Measurements from ENCODE around the gene EXOC3L1.

EXOC3L1 gene

GRCh38 chr16:67216612-67217490 is 26.9 kb upstream of the EXOC3L1 start:
- DNase-seq, result no peak

DNA sequence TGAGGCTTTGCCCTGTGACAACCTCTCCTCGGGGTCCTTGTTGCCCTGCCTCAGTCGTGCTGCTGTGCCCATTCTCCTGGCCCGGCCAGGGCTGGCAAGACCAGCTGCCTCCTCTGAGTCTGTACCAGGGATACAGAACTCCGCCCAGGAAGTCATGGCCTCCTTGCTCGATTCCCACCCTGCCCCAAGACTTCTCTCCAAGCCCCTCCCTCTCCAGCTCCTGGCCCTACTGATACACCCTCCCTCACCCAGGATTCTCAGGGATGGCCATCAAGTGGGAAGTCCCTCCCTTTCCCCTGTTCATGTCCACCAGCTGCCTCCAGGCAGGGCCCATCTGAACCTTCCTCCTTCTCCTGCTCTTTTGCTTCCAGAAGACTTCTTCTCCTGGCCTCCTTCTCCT is 25.8 kb upstream of the EXOC3L1 start:
- DNase-seq, result no peak

- no peak for DNase-seq
These were observed 23.5 kb upstream of the EXOC3L1 start for GRCh38 chr16:67213197-67214019.

GRCh38 chr16:67212766-67213165 is 22.8 kb upstream of the EXOC3L1 start:
- DNase-seq, result no peak

- no peak for DNase-seq
These were observed 21.7 kb upstream of the EXOC3L1 start for GRCh38 chr16:67211674-67212073.

DNA sequence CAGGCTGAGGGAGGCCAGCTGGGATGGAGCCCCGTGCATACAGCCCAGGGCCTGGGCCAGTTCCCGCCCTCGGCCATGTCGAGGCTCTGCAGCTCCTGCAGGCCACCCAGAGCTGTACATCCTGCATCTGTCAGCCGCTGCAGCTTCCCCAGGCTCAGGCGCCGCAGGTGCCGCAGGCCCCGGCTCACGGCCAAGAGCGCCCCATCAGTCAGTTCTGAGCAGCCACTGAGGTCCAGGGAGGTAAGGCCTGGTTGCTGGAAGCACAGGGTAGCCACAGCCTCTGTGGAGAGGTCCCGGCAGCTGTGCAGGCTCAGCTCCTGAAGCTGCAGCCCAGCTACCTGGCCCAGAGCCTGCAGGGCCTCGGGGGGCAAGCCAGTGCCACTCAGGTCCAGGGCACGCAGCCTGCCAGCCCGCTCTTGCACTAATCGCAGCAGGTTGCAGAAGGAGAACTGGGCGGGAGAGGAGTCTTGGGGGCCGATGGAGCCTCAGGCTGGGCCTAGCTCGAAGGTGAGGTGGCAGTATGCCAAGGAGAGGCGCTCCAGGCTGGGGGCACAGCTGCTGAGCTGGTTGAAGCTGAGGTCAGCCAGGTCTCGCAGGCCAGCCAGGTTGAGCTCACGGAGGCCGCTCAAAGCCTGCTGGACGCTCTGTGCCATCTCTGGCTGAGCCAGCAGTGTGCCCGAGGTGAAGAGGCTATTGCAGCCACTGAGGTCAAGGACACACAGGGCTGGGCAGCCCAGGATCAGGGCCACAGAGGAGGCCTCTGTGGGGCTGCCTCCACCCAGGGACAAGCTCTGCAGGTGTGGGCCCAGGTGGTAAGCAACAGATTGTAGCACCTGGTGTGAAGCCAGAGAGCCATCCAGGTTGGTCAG is 20.4 kb upstream of the EXOC3L1 start:
- DNase-seq, result no peak

DNA sequence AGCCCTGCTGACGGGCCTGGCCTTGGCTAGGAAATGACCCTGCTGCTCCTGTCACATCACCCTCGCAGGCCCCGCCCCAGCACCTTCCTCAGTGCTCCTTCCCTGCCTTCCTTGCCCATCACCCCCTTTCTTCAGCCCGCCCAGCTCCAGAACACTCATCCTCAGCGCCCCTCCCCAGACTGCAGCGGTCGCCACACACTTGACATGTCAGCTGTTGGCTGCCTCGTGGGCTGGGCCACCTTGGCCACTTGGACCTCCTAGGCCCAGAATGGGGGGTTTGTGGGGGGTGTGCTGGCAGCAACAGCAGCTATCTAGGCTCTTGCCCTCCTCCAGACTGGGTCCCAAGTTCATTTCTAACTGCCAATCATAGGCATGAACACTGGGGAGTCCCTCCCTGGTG is 19.6 kb upstream of the EXOC3L1 start:
- no peak for DNase-seq

- no peak for DNase-seq
These were observed 18.4 kb upstream of the EXOC3L1 start for GRCh38 chr16:67208154-67208896.

DNA sequence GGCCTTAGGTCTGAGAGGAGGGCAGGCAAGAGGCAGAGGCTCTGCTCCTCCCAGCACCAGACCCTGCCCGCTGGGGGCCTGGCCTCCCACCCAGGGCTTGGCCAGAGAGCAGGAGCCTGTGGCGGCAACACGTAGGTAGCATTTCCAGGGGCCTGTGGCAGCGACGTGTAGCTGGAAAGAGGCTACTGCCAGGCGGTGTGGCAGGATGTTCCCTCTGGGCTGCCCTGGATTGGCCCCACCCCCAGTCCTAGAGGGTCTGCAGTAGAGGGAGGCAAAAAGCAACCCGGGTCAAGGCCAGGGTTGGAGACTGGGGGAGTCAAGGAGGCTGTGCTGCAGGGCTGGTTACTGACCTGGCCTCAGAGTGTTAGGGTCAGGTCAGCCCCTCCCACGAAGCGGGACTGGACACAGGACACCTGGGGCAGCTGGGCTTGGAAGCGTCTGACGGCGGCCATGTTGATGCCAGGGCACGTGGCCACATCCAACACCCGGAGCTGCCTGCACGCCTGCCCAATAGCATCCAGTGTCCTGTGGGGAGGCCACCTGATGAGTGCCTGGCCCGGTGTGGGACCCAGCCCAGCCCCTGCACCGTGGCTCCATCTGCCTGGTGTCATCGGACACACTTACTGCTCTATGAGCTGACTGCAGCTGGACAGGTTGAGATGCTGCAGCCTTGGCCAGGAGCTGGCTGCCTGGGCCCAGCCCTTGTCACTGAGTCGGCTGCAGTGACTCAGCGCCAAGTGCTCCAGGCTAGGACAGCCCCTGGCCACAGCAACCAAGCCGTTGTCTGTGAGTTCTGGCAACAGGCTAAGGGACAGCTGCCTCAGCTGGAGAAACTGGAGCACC is 17.5 kb upstream of the EXOC3L1 start:
- DNase-seq, result no peak

DNA sequence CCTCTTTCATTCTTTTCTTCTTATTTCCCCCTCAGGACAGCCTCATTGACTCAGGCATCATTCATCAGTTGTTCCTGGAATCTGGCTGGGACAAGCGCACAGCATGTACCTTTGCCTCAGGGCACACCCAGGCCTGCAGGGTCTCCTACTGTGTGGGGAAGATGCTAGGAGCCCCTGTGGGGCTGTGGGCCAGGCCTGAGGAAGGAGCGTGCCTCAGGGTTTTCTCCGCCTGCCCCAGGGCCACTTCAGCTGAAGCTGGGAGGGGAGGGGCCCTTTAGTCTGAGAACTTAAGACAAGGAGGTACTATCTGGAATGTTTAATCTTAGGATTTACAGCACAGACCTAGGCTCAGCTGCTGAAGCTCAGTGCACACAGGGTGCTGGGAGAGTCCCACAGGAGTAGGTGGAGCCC is 16.9 kb upstream of the EXOC3L1 start:
- DNase-seq, result no peak

GRCh38 chr16:67206129-67206837 is 16.3 kb upstream of the EXOC3L1 start:
- no peak for DNase-seq

DNA sequence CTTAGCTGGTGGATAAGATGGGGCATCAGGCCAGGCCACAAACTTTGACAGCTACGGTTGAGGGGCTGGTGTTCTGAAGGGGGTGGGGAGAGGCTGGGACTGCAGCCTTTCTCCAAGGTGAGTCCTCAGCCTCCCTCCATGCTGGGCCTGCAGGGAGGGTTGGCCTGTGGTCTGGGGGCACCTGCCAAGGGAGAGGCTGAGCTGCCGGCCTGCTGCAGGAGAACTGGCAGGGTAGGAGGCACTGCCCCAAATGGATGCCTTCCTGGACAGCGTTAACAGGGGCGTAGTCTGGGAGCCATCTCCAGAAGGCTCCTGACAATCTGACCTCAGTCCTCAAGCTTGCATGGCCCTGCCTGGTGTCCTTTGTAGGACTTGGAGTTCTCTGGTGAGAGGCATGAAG is 14.1 kb upstream of the EXOC3L1 start:
- DNase-seq, result no peak

DNA sequence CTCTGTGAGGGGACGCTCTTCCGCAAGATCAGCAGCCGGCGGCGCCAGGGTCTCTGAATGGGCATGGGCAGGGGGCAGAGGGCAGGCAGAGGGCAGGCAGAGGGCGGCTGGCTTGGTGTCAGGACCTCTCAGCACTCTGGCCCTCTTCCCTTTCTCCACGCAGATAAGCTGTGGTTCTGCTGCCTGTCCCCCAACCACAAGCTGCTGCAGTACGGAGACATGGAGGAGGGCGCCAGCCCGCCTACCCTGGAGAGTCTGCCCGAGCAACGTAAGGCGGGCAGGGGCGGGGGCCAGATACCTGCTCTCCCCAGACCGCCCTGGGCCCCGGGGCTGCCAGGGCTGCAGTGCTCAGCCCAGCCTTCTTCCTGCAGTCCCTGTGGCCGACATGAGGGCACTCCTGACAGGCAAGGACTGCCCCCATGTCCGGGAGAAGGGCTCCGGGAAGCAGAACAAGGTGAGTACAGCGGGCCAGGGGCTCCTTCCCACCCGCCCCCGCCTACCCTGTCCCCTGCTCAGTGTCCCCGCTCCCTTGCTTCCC is 13.1 kb upstream of the EXOC3L1 start:
- DNase-seq, result no peak

- DNase-seq, result no peak
These were observed 12.5 kb upstream of the EXOC3L1 start for GRCh38 chr16:67202426-67202825.

DNA sequence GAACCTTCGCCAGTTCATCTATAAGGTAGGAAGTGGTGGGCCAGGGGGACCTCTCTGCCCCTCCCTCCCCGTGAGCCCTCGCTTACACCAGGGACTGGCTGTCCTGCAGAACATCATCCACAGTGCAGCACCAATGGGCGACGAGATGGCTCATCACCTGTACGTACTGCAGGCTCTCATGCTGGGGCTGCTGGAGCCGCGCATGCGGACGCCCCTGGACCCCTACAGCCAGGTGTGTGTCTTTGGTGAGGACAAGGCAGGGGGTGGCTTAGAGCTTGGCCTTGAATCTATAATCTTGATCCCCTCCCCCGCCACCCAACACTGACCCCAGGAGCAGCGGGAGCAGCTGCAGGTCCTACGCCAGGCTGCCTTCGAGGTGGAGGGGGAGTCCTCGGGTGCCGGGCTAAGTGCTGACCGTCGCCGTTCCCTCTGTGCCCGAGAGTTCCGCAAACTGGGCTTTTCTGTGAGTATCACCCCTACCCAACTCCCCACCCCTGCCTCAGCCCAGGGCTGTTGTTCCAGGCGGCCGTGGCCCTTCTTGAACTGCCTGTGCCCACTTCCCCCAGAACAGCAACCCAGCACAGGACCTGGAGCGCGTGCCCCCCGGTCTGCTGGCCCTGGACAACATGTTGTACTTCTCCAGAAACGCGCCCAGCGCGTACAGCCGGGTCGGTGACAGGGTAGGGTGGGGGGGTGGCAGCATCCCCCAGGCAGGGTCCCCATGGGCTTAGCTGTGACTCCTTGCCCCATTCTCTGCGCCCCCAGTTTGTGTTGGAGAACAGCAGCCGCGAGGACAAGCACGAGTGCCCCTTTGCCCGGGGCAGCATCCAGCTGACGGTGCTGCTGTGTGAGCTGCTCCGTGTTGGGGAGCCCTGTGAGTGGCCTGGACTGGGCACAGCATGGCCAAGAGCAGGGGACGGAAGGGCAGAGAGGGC is 11.7 kb upstream of the EXOC3L1 start:
- no peak for DNase-seq

- no peak for DNase-seq
These were observed 10.6 kb upstream of the EXOC3L1 start for GRCh38 chr16:67200491-67200890.

DNA sequence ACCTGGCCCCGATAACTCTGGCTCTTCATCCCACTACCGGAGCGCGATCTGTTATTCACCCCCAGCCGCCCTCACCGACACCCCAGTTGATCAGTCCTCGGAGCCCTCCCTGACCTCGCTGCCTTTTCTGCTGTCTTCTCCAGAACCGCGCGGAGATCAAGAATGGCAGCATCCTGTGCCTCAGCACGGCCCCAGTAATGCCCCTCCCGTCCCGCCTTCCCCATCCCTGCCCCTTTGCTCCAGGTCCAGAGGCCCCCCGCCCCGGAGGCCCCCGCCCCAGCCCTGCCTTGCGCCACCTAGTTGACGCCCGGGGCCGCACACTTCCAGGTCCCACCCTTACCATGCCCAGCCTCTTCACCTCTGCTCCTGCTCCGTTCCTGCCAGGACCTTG is 9.9 kb upstream of the EXOC3L1 start:
- no peak for DNase-seq

DNA sequence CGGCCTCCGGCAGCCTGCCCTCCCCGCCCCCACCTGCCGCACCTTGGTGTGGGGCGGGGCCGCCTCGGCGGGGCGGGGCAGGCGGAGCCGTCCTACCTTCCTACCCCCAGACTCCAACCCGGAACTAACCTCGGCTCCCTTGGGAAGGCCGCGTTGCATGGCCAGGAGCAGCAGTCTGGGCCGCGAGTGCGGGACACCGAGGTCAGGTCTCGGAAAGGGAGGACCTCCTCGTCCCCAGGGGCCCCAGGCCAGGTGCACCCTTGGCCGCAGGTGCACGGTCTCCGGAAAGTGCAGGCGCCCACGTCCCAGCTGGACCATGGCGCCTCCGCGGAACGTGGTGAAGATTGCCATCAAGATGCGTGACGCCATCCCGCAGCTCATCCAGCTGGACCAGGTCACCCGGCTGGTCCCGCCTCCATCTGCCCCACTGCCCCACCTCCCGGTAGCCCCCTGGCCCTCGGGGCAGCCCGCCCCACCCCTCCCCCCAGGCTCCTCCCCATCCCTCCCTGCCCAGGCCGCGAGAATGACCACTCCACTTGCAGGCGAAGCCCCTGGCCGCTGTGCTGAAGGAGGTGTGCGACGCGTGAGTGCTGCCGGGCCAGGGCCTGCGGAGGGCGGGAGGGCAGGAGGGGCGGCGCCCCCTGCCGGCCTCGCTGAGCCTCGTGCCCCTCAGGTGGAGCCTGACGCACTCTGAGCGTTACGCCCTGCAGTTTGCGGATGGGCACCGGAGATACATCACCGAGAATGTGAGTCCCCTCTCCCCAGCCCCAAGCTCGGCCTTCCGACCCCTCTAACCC is 9.3 kb upstream of the EXOC3L1 start, which contains the start of gene ELMO3:
TSS of gene ELMO3 (plus strand) at position 121 of the 797 bp plus-strand sequence. CDS start at position 317, 196 bp downstream.
- DNase-seq, result no peak

Measured in NCI-H2107 (cell line).